HG02852 (cell line): Measurements from ENCODE around the gene TRIM69.

Experiments
- ATAC-seq: cut with Tn5 transposase; IDR thresholded peaks from one replicate; pipeline ENCODE4 v1.9.1; 2021; ENCODE audit warnings: mild to moderate bottlenecking, moderate library complexity; ENCODE audit not compliant: unreplicated experiment

TRIM69 gene

GRCh38 chr15:44801364-44801763 lies 65.0 kb downstream of the TRIM69 start:
- ATAC-seq, result no peak

- no peak for ATAC-seq
Observed at GRCh38 chr15:44801797-44802196, 65.5 kb downstream of the TRIM69 start.

- ATAC-seq, result no peak
Observed at GRCh38 chr15:44802336-44802735, 66.0 kb downstream of the TRIM69 start.

GRCh38 chr15:44804298-44805046 lies 68.1 kb downstream of the TRIM69 start:
- ATAC-seq, result peak; percentile 61

- ATAC-seq, result no peak
Observed at GRCh38 chr15:44808557-44808956, 72.2 kb downstream of the TRIM69 start.

- no peak for ATAC-seq
Observed at GRCh38 chr15:44810237-44810636, 73.9 kb downstream of the TRIM69 start.

- ATAC-seq, result no peak
Observed at GRCh38 chr15:44811337-44811736, 75.0 kb downstream of the TRIM69 start.

- no peak for ATAC-seq
Observed at GRCh38 chr15:44812029-44812517, 75.7 kb downstream of the TRIM69 start.

GRCh38 chr15:44813231-44813630 lies 76.9 kb downstream of the TRIM69 start:
- no peak for ATAC-seq
